ENCODE measurements around the gene FAM107B.
"Not testable (repeated sequence)": the region's sequence is repeated elsewhere in the genome, so short reads cannot be mapped to it uniquely, and the experiment has no call there.

Gene FAM107B

DNA sequence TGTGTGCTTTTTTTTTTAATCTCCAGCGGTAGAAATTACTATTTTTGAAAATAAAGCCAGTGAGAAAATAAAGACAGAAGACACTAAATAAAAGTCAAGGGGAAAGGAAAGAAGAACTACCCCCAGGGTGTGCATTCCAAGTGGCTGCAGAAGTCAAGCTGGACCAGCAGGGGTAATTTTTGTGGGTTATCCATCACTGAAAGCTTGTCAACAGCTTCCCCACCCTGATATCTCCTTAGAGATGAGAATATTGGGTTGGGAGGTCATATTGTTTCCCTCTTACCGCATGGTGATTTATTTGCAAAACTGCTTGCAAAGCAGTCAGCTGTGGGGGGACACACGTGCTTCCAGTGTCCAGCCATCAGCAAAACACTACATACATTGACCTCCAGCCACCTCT is 46.4 kb downstream of the FAM107B start:
- no peak for DNase-seq

- DNase-seq: no peak
Measured at GRCh38 chr10:14727924-14728323, 46.8 kb downstream of the FAM107B start.

DNA sequence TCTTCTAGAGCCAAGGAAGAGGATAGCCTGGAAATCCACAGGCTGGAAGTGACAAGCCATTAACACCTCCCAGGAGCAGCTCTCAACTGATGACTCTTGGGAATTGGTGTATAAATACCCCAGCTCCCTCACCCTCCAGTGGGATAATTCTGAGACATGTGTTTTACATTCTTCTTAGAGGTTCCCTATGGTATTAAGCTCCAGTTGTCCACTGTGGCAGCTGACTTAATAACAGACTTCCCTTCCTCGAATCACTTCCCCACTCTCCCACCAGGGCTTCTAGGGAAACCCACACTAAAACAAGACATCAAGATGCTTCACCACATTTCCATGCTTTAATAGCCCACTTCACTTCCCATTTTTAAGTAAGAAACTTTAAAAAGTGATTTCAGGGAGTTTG is 47.2 kb downstream of the FAM107B start:
- DNase-seq: no peak

DNA sequence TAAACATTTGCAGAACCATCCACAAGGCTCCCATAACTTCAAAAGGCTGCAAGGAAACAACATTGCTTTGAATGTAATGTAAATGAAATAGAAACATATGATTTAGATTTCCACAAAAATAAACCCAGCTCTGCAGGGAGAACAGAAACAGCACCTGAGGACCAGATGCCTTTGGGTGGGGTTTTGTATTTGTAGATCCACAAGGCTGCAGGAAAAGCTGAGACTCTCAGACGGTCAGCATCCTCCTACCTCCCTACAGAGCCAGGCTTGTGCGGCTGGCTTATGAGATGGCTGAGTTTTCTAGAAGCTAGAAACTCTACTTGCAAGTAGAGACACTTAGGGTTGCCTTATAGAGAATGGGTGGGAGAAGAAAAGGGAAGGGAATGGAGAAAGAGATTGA is 49.8 kb downstream of the FAM107B start:
- DNase-seq: no peak

DNA sequence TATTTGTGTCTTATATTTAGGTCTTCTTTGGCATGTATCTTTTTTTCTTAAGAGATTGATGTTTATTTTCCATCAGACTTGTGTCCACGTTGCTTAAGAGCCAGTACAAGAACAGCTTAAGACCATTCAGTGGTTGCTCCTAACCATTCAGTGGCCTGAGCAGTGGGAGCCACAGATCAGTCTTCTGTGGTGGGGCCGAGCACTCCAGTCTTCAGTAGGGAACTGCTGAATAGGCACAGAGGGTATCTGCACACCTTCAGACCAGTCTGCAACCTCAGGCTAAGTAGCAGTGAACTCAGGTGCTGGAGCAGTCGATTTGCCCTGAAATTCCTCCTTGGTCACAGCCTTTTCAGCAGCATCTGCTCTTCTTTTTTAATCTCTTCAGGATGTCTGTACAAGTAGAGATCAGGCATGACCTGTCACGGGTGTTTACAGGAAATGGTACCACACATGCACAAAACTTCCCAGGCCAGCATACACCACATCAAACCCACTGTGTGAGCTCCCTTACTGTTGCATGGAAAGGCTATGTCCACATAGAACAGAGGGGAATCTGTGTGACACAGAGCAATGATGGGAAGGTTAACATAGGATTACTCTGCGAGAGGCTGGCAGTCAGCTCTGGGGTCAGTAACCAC is 51.5 kb downstream of the FAM107B start:
- DNase-seq: peak; percentile 62

DNA sequence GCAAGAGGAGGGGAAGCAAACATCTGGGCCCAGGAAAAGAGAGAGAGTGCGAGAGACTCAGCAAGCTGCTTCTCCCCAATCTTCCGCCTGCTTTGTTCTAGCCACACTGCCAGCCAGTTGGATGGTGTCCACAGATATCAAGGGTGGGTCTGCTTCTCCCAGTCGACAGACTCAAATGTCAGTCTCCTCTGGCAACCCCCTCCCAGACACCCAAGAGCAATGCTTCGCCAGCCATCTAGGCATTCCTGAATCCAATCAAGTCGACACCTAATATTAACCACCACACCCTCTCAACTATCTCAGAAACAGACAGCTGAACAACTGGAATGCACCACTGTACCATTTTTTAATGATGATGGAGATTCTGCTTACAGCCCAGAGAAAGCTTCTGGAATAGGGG is 57.1 kb downstream of the FAM107B start:
- no peak for DNase-seq

DNA sequence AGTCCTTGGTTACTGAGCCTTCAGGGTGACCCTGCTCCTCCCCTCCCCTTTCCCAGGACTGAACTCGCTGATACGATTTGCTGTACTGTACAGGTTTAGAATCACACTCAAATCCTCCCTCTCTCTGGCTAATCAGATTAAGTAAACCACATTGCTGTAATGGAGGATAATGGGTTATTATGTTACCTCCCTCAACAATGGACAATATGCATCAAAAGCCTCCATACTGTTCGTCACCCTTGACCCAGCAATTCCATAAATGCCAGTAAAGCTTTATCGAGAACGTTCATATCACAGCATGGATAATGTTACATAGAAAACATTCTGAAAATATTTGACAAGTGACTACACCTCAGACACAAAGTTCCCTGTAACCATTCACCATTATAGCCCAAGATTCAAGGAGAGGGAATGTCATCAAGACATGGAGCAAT is 61.7 kb downstream of the FAM107B start:
- no peak for DNase-seq

DNA sequence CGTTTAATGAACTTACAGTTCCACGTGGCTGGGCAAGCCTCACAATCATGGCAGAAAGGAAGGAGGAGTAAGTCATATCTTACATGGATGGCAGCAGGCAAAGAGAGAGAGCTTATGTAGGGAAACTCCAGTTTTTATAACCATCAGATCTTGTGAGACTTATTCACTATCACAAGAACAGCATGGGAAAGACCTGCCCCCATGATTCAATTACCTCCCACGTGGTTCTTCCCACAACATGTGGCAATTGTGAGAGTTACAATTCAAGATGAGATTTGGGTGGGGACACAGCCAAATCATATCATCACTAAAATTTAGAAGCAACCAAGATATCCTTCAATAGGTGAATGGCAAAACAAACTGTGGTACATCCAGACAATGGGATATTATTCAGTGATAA is 65.4 kb downstream of the FAM107B start:
- not testable (repeated sequence) for DNase-seq

DNA sequence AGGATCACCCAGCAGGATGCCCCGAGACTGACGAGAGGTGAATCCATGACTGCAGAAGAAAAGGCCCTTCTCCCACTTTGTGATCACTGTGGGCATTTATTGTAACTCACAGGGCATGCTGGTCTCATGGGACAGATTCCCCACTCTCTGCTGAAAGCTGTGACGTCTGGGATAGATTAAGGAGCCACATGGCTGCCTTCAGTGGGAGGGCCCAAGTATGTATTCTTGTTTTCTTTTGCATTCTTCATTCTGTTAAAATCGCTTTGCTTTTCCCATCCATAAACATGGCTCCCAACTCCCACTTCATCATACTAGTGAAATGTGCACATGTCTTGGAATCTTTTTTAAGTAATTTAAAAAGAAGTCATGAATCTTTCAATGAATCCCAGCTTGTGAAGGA is 67.2 kb downstream of the FAM107B start:
- DNase-seq: no peak

- DNase-seq: no peak
Measured at GRCh38 chr10:14705548-14706230, 69.0 kb downstream of the FAM107B start.

DNA sequence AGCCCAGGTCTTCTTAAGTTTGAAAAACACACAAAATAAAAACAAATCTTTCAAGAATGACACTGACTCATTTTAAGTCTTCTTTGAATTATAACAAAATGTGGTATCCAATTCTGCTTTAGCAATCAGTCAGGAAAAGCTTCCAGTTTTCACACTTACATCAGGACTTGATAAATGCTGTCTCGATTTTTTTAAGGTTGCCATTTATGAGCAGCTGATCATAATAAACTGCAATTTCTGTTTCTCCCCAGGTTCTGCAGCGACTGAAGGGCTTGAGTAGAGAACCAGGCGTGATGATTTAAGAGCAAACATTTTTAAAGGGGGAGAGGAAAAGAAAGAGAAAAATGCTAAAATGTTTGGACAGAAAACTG is 71.1 kb downstream of the FAM107B start:
- DNase-seq: no peak

DNA sequence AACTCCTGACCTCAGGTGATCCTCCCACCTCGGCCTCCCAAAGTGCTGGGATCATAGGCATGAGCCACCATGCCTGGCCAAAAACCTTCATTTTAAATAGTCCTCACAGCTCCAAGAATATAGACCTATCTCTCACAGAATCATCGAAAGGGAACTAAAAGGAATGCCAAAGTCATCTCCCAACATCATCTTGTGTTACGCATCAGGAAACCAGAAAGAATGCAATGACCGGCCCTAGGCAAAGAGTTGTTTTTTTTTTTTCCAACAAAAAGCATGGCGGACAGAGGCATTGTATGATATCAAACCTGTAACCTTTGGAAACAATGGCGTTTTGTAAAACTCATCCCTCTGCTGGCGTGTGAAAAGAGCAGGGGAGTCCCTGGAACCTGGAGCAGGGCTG is 73.2 kb downstream of the FAM107B start:
- DNase-seq: no peak

DNA sequence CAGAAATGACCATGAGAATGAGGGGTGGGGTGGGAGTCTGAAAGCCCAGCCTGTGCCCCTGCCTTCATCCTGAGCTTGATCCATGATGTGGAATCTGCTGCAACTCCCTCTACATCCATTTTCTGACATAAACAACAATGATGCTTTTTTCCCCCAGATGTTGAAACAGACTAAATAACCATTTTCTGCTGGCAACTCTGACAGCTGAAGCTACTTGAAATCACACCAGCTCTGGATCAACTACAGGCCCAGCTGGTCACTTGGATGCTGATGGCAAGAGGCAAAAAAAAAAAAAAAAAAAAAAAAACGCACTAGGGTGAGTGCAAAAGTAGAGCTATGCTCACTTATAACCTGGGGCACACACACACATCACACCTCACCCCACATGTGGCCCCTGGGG is 74.2 kb downstream of the FAM107B start:
- no peak for DNase-seq

DNA sequence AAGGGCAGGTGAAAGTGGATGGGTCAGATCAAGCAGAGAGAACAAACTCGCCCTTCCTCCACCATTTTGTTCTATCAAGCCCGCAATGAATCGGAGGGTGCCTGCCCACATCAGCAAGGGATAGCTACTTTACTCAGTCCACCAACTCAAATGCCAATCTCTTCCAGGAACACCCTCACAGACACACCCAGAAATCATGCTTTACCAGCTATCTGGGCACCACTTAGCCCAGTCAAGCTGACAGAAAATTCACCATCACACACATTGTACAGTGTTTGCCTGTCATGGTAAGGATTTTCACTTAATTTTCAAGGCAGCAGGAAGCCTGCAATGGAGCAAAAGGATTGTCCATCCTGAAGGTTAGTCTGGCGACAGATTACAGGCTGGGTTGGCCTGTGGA is 75.2 kb downstream of the FAM107B start:
- DNase-seq: no peak

- no peak for DNase-seq
Measured at GRCh38 chr10:14698829-14699170, 75.9 kb downstream of the FAM107B start.

- no peak for DNase-seq
Measured at GRCh38 chr10:14698111-14698828, 76.4 kb downstream of the FAM107B start.

GRCh38 chr10:14697281-14697680 is 77.4 kb downstream of the FAM107B start:
- no peak for DNase-seq

- no peak for DNase-seq
Measured at GRCh38 chr10:14696821-14697220, 77.9 kb downstream of the FAM107B start.

DNA sequence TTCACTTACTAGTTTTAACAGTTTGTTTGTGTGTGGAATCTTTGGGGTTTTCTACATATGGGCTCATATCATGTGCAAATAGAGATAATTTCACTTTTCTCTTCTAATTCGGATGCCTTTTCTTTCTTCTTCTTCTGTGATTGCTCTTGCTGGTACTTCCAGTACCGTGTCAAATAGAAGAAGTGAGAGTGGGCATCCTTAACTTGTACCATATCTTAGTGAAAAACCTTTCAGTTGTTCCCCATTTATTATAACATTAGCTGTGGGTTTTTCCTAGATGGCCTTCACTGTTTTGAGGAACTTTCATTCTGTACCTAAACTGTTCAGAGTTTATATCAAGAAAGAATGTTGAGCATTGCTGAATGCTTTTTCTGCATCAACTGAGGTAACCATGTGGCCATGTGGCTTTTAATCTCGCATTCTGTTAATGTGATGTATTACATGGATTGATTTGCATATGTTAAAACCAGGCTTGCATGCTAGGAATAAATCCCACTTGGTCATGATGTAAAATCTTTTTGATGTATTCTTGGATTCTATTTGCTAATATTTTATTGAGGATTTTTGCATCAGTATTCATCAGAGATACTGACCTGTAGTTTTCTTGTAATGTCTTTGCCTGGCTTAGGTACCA is 78.7 kb downstream of the FAM107B start:
- DNase-seq: no peak

DNA sequence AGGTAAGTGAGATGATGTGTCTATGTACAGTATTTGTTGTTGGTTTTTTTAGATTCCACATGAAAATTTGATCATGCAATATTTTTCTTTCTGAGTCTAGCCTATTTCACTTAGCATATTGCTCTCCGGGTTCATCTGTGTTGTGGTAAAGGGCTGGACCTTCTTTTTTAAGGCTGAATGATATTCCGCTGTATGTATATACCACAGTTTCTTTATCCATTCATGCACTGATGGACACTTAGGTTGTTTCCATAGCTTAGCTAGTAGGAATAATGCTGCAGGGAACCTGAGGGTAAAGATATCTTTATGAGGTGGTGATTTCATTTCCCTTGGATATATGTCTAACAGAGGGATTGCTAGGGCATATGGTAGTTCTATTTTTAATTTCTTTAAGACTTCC is 80.8 kb downstream of the FAM107B start:
- DNase-seq: no peak

- DNase-seq: no peak
Measured at GRCh38 chr10:14692344-14693076, 82.2 kb downstream of the FAM107B start.

DNA sequence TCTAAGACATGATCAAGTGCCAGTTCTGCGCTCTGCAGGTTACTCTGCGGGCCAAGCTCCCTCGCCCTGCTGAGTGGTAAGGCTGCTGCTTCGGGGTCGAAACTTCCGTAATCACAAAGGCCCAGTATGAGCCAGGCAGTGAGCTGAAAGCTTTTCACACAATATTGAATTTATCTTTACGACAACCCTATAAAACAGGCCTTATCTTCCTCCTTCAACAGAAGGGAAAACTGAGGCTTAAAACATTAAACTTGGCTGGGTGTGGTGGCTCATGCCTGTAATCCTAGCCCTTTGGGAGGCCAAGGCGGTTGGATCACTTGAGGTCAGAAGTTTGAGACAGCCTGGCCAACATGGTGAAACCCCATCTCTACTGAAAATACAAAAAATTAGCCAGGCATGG is 83.3 kb downstream of the FAM107B start:
- no peak for DNase-seq

- DNase-seq: no peak
Measured at GRCh38 chr10:14688606-14689005, 86.1 kb downstream of the FAM107B start.
